GM19463 (cell line): ENCODE measurements around the gene DLX1.
"Not testable (repeated sequence)": the region's sequence is repeated elsewhere in the genome, so short reads cannot be mapped to it uniquely, and the experiment has no call there.

ENCODE experiments used
- ATAC-seq: cut with Tn5 transposase; IDR thresholded peaks from one replicate; pipeline ENCODE4 v1.9.1; 2021; ENCODE audit warnings: mild to moderate bottlenecking, moderate library complexity; ENCODE audit not compliant: unreplicated experiment

Gene DLX1

DNA sequence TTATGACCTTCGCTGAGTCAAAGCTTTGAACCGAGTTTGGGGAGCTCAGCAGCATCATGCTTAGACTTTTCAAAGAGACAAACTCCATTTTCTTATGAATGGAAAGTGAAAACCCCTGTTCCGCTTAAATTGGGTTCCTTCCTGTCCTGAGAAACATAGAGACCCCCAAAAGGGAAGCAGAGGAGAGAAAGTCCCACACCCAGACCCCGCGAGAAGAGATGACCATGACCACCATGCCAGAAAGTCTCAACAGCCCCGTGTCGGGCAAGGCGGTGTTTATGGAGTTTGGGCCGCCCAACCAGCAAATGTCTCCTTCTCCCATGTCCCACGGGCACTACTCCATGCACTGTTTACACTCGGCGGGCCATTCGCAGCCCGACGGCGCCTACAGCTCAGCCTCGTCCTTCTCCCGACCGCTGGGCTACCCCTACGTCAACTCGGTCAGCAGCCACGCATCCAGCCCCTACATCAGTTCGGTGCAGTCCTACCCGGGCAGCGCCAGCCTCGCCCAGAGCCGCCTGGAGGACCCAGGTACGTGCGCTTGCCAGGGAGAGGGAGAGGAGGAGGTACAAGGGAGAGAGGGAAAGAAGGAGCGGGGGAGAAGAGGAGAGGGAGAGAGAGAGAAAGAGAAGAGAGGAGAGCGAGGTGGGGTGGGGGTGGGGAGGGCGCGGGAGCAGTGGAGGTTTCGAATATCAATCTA is at the start of gene DLX1:
TSS of gene DLX1 (plus strand) at position 48 of the 700 bp plus-strand sequence. CDS start at position 219, 171 bp downstream.
- ATAC-seq = peak; percentile 6

DNA sequence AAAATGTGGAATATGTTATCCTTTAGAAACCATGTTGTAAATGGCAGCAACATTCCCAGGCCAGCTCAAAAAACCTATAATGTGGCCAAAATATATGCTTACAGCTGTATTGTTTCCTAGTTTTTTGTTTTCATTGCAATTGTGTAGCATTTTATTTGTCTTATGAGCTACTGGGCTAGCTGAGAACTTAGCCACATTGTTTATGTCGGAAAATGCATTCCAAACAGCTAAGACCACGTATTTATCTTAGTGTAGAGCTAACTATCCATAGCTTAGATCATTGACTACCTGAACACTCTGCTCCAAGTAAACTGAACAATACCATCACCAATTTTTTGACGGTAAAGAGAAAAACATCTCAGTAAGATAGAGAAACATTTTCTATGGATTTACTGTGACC is 47.2 kb upstream of the DLX1 start:
- ATAC-seq = no peak

DNA sequence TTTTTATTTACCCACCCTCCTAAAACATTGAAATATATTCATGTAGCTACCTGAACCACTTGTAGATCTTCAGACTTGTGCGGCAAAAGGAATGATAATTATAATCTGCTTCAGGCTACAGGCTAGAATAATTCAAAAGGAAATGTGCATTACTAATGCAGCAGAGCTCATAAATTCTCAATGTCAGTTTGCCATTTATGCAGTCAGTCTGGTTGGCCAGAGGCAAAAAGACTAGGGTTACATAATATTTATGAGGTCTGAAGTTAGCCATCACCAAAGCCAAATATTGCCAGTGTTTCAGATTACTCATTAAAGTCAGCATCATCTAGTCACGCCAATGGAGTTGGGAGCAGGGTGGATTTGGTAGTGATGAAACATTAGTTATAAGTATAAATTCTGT is 46.7 kb upstream of the DLX1 start:
- ATAC-seq = no peak

DNA sequence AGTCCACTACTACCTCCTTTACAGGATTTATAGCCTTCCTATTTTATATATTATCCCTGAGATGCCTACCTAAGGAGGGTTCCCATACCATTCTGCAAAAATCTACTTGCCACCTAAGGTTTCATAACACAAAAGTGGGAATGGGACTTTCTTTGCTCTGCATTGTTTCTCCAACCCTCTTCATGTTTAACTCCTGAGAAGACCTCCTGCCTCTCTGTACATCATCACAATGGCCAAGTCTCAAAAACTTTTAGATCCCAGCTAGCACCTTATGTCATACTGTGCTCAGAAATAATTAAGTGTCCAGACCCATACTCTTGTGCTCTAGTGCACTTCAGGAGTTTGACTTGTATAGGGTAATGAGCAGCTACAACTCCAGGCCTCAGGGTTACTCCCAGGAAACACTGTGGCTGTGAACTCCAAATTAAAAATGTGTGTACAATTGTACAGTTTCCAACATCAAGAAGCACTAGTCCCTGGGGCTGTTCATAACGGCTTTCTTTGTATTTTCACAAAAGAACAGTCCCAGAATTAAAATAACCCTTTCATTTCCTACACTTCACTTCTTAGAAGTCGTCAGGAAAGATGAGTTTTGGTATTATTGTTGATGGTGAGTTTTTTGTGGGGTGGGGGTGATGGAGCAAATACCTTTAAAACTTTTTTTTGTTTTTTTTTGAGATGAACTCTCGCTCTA is 46.1 kb upstream of the DLX1 start:
- ATAC-seq = no peak

DNA sequence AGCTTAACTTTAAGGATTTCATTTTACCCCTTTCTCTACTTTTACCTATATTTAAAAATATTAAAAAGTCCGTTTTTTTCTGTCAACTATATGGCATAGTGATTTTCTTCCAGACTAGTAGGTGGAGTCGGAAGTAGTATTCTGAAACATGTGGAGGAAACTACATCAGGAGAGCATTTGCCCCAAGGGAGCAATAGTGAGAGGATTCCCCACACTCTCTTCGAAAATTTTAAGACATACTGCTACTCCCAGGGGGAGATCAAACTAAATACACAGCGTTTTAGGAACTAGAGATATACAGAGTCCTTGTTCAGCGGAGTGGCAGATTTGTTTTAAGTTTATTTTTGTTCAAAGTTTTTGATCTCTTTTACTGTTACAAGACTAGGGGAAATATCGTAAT is 45.0 kb upstream of the DLX1 start:
- no peak for ATAC-seq

DNA sequence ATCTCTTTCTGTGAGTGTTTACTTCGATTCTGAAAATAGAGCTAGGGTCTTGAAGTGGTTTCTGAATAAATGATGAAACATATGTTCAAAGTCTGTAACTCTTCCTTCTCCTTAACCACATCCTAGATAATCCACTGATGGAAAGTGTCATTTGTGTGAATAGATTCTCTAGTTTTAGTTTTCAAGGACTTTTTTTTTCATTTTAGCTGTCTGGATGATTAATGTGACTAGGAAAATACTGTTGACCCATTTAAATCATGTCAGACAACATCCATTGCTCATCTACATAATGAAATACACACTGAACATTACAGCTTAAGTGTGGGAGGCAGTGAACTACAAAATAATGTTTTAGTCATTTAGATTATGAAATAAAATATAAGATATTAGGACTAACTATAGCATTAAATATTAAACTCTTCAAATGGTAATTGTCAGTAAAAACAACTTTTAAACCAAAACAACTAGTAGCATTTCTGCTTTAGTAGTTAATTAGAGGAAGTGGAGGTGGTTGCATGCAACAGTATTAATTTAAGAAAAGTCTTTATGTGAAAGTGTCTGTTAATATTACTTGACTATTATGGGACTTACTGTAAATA is 39.1 kb upstream of the DLX1 start:
- no peak for ATAC-seq

DNA sequence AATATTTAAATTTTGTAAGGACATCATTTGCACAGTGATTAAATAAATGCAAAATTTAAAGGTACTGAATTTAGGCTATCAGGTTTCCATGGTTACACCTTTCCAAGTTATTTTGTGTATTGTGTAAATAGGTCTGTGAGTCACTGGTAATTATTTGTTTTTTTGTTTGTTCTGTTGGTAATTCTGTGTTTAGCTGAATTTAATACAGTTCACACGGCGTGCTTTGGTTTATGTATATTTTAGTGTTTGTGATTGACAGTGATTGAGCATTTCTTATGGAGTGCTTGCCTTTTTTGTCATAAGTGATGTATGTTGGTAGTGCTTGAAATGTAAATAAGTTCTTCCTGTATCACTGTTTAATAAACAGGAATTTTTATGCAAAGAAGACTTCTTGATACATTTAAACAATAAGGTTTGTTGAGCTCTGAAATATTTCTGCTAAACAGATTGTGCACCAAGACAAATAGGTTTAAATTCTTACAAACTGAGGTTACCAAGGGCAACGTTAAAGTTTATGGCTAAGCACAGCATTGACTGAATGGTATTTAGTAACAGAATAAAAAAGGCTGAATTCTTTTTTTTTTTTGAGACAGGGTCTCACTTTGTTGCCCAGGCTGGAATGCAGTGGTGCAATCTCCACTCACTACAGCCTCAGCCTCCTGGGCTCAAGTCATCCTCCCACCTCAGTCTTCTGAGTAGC is 38.3 kb upstream of the DLX1 start:
- ATAC-seq = no peak

DNA sequence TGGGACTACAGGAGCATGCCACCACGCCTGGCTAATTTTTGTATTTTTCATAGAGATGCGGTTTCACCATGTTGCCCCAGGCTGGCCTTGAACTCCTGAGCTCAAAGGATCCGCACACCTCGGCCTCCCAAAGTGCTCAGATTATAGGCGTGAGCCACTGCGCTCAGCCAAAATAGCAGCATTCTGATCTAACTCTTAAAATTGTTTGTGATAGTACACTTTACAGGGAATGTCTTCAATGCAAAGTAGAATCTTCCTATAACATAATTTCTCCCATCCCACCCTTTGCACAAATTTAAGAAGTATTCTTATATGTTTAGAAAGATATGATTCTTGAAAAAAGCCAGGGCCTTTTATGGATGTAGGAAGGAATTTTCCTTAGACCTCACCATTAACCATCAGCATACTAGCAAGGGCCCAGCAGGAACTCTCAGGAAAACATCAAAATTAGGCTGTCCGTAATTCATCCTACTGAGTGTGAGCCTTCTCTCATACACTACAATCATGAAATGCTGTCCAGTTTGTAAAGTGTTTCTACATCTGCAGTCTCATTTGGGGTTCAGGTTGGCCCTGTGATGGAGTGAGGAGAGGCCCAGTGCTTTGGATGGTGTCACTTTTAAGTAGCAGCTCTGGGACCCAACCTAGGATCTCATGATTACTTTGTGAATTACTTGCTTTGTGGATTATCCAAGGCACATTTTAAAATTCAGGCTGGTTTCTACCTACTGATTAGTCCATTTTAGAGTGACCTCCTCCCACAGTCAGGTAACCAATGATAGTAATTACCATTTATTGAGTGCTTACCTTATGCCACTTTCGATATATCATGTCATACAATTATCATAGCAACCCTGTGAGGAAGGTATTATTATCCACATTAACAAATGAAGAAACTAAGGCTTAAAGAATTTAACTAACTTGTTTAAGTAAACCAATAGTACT is 37.5 kb upstream of the DLX1 start:
- ATAC-seq = no peak

DNA sequence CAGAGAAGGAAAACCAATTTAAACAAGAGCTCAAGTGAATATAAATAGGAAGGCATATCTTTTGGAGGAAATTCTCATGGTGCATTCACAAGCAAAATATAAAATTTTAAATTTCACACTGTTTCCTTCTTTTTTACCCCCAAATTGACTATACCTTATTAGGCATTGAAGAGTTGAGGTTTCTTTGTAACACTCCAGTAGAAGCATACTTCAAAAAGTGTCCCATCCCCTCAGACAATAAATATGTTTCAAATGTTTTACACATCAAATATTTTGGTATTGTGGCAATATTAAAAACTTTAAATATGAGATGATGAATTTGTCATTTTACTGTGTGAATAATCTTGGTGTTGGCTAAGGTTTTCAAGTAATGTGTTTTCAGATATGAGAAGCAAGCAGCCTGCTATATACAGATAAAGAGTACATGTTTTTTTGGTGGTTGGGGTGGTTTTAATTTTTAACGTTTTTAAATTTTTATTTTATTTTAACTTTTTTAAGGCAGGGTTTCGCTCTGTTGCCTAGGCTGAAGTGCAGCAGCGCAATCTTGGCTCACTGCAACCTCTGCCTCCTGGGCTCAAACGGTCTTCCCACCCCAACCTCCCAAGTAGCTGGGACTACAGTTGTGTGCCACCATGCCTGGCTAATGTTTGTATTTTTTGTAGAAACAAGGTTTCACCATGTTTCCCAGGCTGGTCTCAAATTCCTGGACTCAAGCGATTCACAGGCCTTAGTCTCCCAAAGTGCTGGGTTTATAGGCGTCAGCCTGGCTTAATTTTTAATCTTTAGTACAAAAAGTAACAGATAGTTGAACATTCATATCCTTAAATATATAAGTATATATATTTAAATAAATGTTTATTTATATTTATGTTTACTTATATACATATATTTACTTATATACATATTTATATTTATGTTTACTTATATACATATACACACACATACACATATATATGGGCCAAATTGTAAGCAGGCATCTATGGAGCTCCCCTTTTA is 36.5 kb upstream of the DLX1 start:
- no peak for ATAC-seq

DNA sequence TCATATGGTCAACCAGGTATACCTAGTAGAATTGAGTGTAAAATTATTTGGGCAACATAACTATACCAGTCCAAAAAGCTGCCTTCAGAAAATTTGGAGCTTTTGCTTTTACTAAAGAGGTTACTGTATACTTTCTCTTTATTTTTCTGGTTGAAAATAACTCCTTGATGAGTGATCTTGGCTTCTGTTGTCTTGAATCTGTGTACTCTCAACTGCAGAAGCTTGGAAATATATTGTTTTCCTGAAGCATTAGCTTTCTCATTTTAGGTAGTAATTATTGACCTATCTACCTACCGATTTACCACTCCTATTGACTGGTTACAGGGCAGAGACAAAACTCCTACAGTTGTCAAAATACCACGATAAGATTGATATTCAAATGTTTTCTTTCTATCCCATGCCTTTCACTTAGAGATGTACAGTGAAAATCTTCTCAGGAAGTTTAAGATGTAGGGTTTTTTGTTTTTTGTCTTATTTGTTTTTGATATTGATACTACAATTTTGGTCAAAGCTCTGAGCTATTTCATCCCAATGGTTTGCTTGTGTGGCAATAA is 35.7 kb upstream of the DLX1 start:
- no peak for ATAC-seq

DNA sequence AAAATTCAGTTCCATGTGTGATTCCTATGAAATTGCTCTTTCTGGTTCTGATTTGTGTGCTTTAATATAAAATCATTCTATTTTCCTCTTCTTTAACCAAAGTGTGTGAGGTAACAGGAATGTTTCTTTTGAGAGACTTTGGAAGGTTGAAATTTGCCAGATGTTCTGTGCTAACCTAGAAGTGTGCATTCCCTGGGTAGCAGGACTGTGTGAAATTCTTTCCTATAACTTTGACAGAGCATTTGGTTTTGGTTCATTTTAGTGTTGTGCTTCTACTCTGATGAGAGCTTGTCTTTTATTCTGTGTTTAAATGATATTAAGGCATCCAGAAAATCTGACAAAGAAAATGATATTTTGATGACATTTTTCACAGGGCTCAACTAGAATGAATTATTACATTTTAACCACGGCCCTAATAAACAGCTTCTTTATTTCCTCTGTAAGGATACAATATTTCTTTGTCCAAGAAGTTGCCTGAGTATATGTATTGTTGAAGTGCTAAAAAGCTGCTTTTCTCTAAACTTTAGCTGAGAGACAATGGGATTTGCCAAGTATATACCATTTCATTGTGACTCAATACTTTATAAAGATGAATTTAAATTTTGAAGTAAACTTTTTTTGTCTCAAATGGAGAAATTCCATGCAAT is 34.7 kb upstream of the DLX1 start:
- no peak for ATAC-seq

DNA sequence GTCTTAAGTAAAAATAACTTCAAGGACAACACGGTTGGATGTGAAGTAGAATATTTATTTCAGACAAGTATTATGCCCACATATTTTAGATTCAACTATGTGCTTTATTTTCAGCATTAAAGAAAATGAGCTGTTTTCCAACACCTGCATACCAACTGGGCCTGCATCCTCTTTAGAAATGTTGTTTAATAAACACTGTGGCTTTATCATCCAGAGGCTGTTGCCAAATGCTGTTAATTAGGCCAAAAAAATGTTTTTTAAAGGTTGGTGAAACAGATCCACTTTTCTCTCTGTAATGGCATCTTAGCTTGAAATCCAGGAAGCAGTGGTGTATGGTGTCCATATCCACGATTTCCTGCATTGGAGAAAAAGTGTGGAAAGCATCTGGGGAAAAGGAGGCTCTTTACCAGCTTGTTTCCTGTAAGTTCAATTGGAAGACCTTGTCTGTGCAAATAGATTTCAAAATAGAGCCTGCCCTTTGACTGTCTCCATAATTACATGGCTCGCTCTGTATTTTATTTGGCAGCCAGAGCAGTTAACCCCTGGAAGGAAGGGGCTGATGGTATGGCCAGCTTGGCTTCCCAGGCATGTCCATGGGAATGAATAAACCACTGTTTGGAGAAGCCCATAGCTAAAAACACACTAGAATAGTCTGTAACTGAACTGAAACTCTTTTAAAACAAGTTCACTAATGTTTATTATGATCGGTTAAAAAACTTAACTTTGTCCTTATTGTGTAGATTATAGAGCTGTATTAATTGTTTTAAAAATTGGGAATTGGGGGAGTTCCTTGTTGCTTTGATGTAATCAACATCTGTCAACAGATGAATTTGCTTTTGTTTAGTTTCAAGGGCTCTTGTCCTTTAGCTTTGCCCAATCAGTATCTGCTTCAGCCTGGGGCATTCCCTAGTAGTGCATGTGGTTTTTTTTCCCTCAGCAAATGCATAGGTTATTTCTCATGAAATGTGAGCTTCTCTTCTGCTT is 33.0 kb upstream of the DLX1 start:
- ATAC-seq = no peak

DNA sequence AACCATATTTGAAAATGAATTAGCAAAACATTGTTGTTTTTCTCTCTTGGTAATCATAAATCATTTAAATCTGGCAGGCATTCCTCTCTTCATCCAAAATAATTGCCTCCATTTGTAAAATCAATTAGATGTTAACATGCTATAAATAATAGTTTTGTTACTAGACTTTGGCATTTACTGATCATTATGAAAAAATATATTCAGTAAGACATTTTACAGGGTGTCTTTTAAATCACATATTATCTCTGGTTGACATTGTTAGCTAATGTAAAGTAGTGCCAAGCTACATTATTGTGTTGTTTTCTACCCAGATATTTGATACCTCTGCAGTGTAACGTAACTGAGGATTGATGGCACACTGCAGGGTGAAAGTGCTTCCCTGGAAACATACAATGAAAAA is 31.8 kb upstream of the DLX1 start:
- no peak for ATAC-seq

DNA sequence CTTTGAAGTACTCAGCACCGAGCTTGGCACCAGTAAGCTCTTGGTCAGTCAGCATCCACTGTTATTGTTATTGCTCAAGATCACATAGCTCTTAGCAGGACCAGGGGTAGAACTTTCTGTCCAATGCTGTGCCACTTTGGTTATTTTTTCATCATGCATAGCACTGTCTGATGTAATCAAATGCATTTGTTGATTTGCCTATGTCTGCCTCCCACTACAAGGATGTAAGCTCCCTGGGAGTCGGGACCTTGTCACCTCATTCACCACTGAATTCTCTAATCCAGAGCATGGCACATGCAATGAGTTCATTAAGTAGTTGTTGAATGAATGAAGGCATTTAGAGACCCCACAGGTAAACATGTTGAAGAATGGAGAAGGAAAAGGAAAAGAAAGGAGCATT is 29.0 kb upstream of the DLX1 start:
- ATAC-seq = no peak

DNA sequence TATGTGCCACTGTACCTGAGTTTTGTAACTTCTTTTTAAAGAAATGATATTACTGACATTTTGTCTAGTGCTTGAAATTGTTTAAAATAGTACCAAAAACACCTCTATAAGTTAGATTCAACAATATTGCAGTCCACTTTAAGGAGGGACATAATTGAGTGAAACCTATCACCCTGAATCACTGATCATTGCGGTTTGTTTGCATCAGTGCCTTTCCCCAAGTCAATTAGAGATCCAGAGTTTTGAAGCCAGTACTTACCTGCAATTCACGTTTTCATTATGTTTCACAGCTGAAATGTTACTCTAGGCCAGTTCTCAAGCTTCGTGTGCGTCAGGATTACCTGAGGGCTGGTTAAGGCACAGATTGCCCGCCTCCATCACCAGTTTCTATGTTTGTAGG is 26.6 kb upstream of the DLX1 start:
- no peak for ATAC-seq

DNA sequence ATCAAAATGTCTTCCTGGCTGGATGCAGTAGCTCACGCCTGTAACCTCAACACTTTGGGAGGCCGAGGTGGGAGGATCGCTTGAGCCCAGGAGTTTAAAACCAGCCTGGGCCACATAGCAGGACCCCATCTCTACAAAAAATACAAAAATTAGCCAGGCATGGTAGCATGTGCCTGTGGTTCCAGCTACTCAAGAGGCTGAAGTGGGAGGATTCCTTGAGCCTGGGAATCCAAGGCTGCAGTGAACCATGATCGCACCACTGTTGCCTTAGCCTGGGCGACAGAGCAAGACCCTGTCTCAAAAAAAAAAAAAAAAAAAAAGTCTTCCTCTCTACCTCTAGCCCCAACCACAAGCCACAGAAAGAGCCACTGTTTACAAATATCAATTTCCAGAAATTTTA is 25.2 kb upstream of the DLX1 start:
- not testable (repeated sequence) for ATAC-seq

DNA sequence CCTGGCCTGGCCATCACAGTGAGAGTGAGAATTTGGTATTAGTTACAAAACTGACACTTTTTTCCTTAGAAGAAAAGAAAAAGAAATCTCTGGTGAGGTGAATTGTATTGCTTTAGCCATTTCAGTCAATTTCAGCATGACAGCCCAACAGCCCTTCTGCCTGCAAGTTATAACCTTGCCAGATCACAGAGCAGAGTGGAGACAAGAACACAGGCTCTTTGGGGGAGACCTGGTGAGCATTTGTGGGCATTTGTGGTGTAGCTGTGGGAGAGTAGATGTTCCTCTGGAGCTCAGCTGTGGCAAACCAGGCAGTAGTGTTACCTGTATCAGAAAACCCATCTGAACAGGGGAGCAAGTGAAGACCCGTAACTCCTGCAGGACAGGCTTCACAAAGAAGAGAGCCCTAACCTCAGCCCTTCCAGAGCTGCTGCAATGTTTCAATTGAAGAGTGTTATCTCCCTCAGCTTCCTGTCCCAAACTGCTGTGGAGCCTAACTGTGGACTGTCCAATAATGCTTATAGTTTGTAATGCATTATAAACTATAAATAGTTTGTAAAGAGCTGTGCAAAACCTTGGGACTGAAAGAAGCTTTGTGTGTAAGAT is 22.8 kb upstream of the DLX1 start:
- no peak for ATAC-seq
